H9 (cell line): ENCODE data around the gene UMAD1. TPM values are rescaled to one million over a fixed set of nuclear protein-coding genes. Genes with fewer than 3 reads are reported as not detected.
A peak's percentile ranks its signal among the peaks of the same experiment; 100 is the strongest.

Source experiments
- DNase-seq: peaks from one replicate; pipeline ENCODE4 v3.0.0-alpha.2; 2017
- H2AFZ ChIP-seq: one replicate; pipeline ENCODE4 v1.6.1; 2013; ENCODE audit warnings: mild to moderate bottlenecking, low read length, control low read depth, moderate library complexity
- H2AK5ac ChIP-seq: 2 replicates; pipeline ENCODE4 v1.6.1; 2013; ENCODE audit warnings: low read length, control low read depth, mixed read lengths; ENCODE audit not compliant: insufficient read length
- H2BK120ac ChIP-seq: one replicate; pipeline ENCODE4 v1.6.1; 2013; ENCODE audit warnings: low read depth, mild to moderate bottlenecking, low read length, control low read depth, inconsistent platforms; ENCODE audit not compliant: poor library complexity, severe bottlenecking
- H2BK12ac ChIP-seq: 2 replicates; pipeline ENCODE4 v1.6.1; 2013; ENCODE audit warnings: low read length, control low read depth, mixed read lengths, low read depth; ENCODE audit not compliant: insufficient read length
- H2BK15ac ChIP-seq: 2 replicates; pipeline ENCODE4 v1.6.1; 2013; ENCODE audit warnings: low read depth, low read length, control low read depth
- H2BK20ac ChIP-seq: one replicate; pipeline ENCODE4 v1.6.1; 2013; ENCODE audit warnings: low read depth, mild to moderate bottlenecking, low read length, control low read depth, inconsistent platforms; ENCODE audit not compliant: poor library complexity, severe bottlenecking
- H2BK5ac ChIP-seq: 2 replicates; pipeline ENCODE4 v1.6.1; 2013; ENCODE audit warnings: low read length, control low read depth, mixed read lengths; ENCODE audit not compliant: insufficient read length
- H3K14ac ChIP-seq: 2 replicates; pipeline ENCODE4 v1.6.1; 2013; ENCODE audit warnings: low read length, control low read depth; ENCODE audit not compliant: insufficient read depth
- H3K18ac ChIP-seq: 2 replicates; pipeline ENCODE4 v1.6.1; 2013; ENCODE audit warnings: low read depth, mild to moderate bottlenecking, mixed read lengths, low read length, control low read depth; ENCODE audit not compliant: insufficient read length
- H3K23ac ChIP-seq: 2 replicates; pipeline ENCODE4 v1.6.1; 2013; ENCODE audit warnings: low read length, control low read depth, mixed read lengths, low read depth; ENCODE audit not compliant: insufficient read length
- H3K23me2 ChIP-seq: 2 replicates; pipeline ENCODE4 v1.6.1; 2013; ENCODE audit warnings: low read depth, mild to moderate bottlenecking, mixed read lengths, low read length, control low read depth; ENCODE audit not compliant: insufficient read length, poor library complexity, severe bottlenecking
- H3K27ac ChIP-seq: 2 replicates; pipeline ENCODE4 v1.5.1; 2013; ENCODE audit warnings: low read length, control low read depth, mixed read lengths, low read depth; ENCODE audit not compliant: insufficient read length
- H3K27me3 ChIP-seq: 2 replicates; pipeline ENCODE4 v1.6.1; 2013; ENCODE audit warnings: low read length, control low read depth, inconsistent platforms; ENCODE audit not compliant: insufficient read depth
- H3K4ac ChIP-seq: 2 replicates; pipeline ENCODE4 v1.6.1; 2013; ENCODE audit warnings: low read depth, mild to moderate bottlenecking, control low read depth, inconsistent platforms, low read length, moderate library complexity
- H3K4me1 ChIP-seq: 2 replicates; pipeline ENCODE4 v1.6.1; 2013; ENCODE audit warnings: low read length, control low read depth, inconsistent platforms; ENCODE audit not compliant: insufficient read depth
- H3K4me2 ChIP-seq: 2 replicates; pipeline ENCODE4 v1.6.1; 2013; ENCODE audit warnings: low read length, control low read depth, mixed read lengths; ENCODE audit not compliant: insufficient read length, insufficient read depth
- H3K56ac ChIP-seq: 2 replicates; pipeline ENCODE4 v1.6.1; 2013; ENCODE audit warnings: low read depth, mild to moderate bottlenecking, mixed read lengths, low read length, control low read depth; ENCODE audit not compliant: insufficient read length
- H3K79me1 ChIP-seq: 2 replicates; pipeline ENCODE4 v1.6.1; 2013; ENCODE audit warnings: low read depth, mild to moderate bottlenecking, moderate library complexity, low read length, control low read depth, inconsistent platforms; ENCODE audit not compliant: insufficient read depth, poor library complexity, severe bottlenecking
- H3K79me2 ChIP-seq: 2 replicates; pipeline ENCODE4 v1.6.1; 2013; ENCODE audit warnings: low read length, control low read depth, inconsistent platforms; ENCODE audit not compliant: insufficient read depth
- H3K9ac ChIP-seq: 2 replicates; pipeline ENCODE4 v1.6.1; 2013; ENCODE audit warnings: low read length, control low read depth, mixed read lengths; ENCODE audit not compliant: insufficient read length; ENCODE audit errors: extremely low read depth
- H3K9me3 ChIP-seq: one replicate; pipeline ENCODE4 v1.6.1; 2013; ENCODE audit warnings: low read depth, low read length, inconsistent platforms; ENCODE audit not compliant: control insufficient read depth
- H3T11ph ChIP-seq: one replicate; pipeline ENCODE4 v1.6.1; 2013; ENCODE audit warnings: mild to moderate bottlenecking, low read length, control low read depth, inconsistent platforms
- H4K20me1 ChIP-seq: one replicate; pipeline ENCODE4 v1.6.1; 2013; ENCODE audit not compliant: control insufficient read depth, insufficient read length, insufficient read depth
- H4K5ac ChIP-seq: 2 replicates; pipeline ENCODE4 v1.6.1; 2013; ENCODE audit warnings: low read depth, mild to moderate bottlenecking, mixed read lengths, low read length, control low read depth; ENCODE audit not compliant: insufficient read length
- H4K8ac ChIP-seq: replicated peaks from 2 replicates; pipeline ENCODE4 v1.6.1; 2013; ENCODE audit warnings: low read length, control low read depth, mixed read lengths, low read depth; ENCODE audit not compliant: insufficient read length
- H4K91ac ChIP-seq: 2 replicates; pipeline ENCODE4 v1.6.1; 2013; ENCODE audit warnings: low read depth, mild to moderate bottlenecking, moderate library complexity, mixed read lengths, low read length, control low read depth; ENCODE audit not compliant: insufficient read length
- H3K27ac Mint-ChIP-seq, 3 experiments: 2 replicates in 2 of 3; 3 replicates in 1 of 3; pipeline ENCODE4 v1.8.0; 2020 to 2021; ENCODE audit warnings: mixed read lengths in 3 of 3, mild to moderate bottlenecking in 1 of 3, moderate library complexity in 1 of 3
- H3K27me3 Mint-ChIP-seq: 2 replicates; pipeline ENCODE4 v1.8.0; 2021; ENCODE audit warnings: low read depth, mild to moderate bottlenecking, moderate library complexity, mixed read lengths
- H3K36me3 Mint-ChIP-seq, 3 experiments: 2 replicates in 2 of 3; 3 replicates in 1 of 3; pipeline ENCODE4 v1.8.0; 2020 to 2021; ENCODE audit warnings: low read depth in 3 of 3, mixed read lengths in 3 of 3; ENCODE audit not compliant: insufficient read depth in 1 of 3
- H3K4me1 Mint-ChIP-seq, 2 experiments: 2 replicates each; pipeline ENCODE4 v1.8.0; 2020; ENCODE audit warnings: mixed read lengths in 2 of 2
- H3K4me3 Mint-ChIP-seq, 2 experiments: 2 replicates in 1 of 2; 3 replicates in 1 of 2; pipeline ENCODE4 v1.8.0; 2020 to 2021; ENCODE audit warnings: mild to moderate bottlenecking in 2 of 2, mixed read lengths in 2 of 2, moderate library complexity in 1 of 2
- H3K9me3 Mint-ChIP-seq, 2 experiments: 2 replicates in 1 of 2; 3 replicates in 1 of 2; pipeline ENCODE4 v1.8.0; 2020; ENCODE audit warnings: mild to moderate bottlenecking in 2 of 2, mixed read lengths in 2 of 2, moderate library complexity in 1 of 2
- CTCF ChIP-seq: fragments of 200-600 bp; sonication (generic); conservative IDR thresholded peaks from 3 replicates; pipeline ENCODE4 v1.8.0; 2021; ENCODE audit warnings: antibody characterized with exemption, mild to moderate bottlenecking
- WGBS: extraction: QIAGEN DNeasy Blood & Tissue Kit; methylation state at CpG from one replicate; pipeline ENCODE4 v1.1.7; 2013; ENCODE audit warnings: missing lambda C conversion rate, low lambda C conversion rate, mixed read lengths; ENCODE audit not compliant: insufficient read length; ENCODE audit errors: extremely low coverage; 5-methylcytosine and 5-hydroxymethylcytosine counted together
- total RNA-seq: library from RNA; stranded (reverse); gene quantifications from 2 replicates; pipeline ENCODE4 v1.2.1, GENCODE V29; 2021

The UMAD1 gene
- total RNA-seq, 1 experiment from 2014 or later: 8.9 TPM

DNA sequence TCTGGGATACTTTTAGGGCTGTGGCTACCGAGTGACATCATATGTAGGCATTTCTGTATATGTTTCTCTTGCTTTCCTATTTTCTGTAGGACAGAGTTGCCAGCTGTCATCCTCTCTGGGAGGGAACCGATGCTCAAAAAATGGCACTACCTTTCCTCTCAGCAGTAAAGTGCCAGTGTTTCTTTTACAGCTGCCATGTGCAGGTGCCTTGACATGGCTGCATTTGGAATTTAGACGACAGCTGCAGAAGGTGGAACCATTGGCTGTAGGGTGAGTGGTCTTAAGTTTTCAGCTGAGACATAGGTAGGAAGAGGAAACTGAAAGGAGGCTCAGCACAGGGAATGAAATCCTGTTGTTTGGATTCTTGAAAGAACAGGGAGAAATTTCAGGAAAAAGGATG, 98.1 kb downstream of the UMAD1 start:
- H4K20me1 ChIP-seq: no peaks in the 10 kb centered on the region
- no peak overlapping the region for H2BK12ac ChIP-seq
- no peak overlapping the region for H3T11ph ChIP-seq
- no peak overlapping the region for H2BK5ac ChIP-seq
- H4K8ac ChIP-seq: no peak overlapping the region
- no peak for TF ChIP-seq CTCF
- no peak overlapping the region for H3K18ac ChIP-seq
- H2AK5ac ChIP-seq: no peak overlapping the region
- H3K9me3 ChIP-seq: no peaks in the 10 kb centered on the region
- H3K4me3 Mint-ChIP-seq: no peak overlapping the region
- H3K9ac ChIP-seq: no peak overlapping the region
- H3K4me2 ChIP-seq: no peak overlapping the region
- H3K4ac ChIP-seq: no peak overlapping the region
- H3K27ac ChIP-seq: no peak overlapping the region
- no peak overlapping the region for H4K91ac ChIP-seq
- H3K14ac ChIP-seq: no peak overlapping the region
- peaks cover 3% of the 10 kb centered on the region; the same call in 1 of the 2 replicates for H3K4me1 ChIP-seq
- no peaks in the 10 kb centered on the region for H3K27me3 ChIP-seq
- H3K79me1 ChIP-seq: no peaks in the 10 kb centered on the region
- no peak overlapping the region for H3K23ac ChIP-seq
- H3K56ac ChIP-seq: no peak overlapping the region
- H3K27me3 Mint-ChIP-seq: no peaks in the 10 kb centered on the region
- no peak overlapping the region for H2BK15ac ChIP-seq
- whole genome bisulfite sequencing: no CpG with 5 or more reads among the region's 3 CpGs
- no peak overlapping the region for H2BK120ac ChIP-seq
- H3K79me2 ChIP-seq: no peaks in the 10 kb centered on the region
- no peaks in the 10 kb centered on the region for H3K23me2 ChIP-seq
- no peak overlapping the region for H2BK20ac ChIP-seq
- no peak overlapping the region for H2AFZ ChIP-seq
- no peaks in the 10 kb centered on the region for H3K36me3 Mint-ChIP-seq
- no peak for DNase-seq
- H3K27ac Mint-ChIP-seq: peak overlapping the region in 1 of 3 experiments; percentile 84; a peak in 3 of 7 replicates
- H3K4me1 Mint-ChIP-seq: peaks cover 15 to 34% of the 10 kb centered on the region in 2 experiments
- H4K5ac ChIP-seq: no peak overlapping the region
- no peaks in the 10 kb centered on the region for H3K9me3 Mint-ChIP-seq
